ENCODE results near the gene MMP1. TPM values are rescaled to one million over a fixed set of nuclear protein-coding genes. Genes with fewer than 3 reads are reported as not detected.

MMP1 gene
- total and polyA plus RNA-seq, 2 of the 13 experiments (the other 11 are each of a cell fraction or from before 2014, with no cell fraction given): 0.09 to 0.21 TPM

DNA sequence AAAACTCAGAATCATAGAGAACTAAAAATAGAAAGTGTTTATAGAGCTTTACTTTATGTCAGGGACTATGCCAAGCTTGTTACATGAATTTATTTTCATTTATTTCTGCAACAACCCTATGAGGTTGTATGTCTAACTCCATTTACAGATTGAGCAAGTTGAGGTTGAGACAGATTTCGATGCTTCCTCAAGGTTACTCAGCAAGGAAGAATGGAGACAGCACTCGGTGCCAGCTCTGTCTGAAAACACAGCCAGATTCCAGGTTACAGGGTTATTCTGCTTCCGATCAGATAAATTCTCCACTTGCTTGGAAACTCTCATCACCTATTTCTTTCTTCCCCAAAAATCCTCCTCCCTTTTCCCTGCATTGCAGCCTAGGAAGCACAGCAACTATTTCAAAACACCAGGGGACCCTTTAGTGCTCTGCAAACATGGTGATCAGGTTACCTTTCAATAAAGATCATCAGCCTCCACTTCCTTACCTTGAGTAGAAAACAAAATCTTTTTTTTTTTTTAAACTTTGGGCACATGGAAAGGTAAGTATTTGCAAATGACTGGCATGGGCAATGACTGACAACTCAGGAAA lies 38.4 kb upstream of the MMP1 start (continued):
- TF ChIP-seq, protein P1, sequence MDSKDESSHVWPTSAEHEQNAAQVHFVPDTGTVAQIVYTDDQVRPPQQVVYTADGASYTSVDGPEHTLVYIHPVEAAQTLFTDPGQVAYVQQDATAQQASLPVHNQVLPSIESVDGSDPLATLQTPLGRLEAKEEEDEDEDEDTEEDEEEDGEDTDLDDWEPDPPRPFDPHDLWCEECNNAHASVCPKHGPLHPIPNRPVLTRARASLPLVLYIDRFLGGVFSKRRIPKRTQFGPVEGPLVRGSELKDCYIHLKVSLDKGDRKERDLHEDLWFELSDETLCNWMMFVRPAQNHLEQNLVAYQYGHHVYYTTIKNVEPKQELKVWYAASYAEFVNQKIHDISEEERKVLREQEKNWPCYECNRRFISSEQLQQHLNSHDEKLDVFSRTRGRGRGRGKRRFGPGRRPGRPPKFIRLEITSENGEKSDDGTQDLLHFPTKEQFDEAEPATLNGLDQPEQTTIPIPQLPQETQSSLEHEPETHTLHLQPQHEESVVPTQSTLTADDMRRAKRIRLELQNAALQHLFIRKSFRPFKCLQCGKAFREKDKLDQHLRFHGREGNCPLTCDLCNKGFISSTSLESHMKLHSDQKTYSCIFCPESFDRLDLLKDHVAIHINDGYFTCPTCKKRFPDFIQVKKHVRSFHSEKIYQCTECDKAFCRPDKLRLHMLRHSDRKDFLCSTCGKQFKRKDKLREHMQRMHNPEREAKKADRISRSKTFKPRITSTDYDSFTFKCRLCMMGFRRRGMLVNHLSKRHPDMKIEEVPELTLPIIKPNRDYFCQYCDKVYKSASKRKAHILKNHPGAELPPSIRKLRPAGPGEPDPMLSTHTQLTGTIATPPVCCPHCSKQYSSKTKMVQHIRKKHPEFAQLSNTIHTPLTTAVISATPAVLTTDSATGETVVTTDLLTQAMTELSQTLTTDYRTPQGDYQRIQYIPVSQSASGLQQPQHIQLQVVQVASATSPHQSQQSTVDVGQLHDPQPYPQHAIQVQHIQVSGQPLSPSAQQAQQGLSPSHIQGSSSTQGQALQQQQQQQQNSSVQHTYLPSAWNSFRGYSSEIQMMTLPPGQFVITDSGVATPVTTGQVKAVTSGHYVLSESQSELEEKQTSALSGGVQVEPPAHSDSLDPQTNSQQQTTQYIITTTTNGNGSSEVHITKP (CRISPR knock-in tag; IDR thresholded peaks at IDR 0.05; ENCODE audit: low read depth): no peak
- TF ChIP-seq STAT5B (CRISPR knock-in tag; IDR thresholded peaks at IDR 0.05) (no peak), JUND (CRISPR knock-in tag; IDR thresholded peaks at IDR 0.05) (no peak), ZNF17 (CRISPR knock-in tag; IDR thresholded peaks at IDR 0.05) (no peak), REST (IDR thresholded peaks at IDR 0.05; ENCODE audit: borderline replicate concordance in 1 of 2, low read depth in 1 of 2, low read length in 2 of 2) (no peak)
- TF ChIP-seq, protein P2, sequence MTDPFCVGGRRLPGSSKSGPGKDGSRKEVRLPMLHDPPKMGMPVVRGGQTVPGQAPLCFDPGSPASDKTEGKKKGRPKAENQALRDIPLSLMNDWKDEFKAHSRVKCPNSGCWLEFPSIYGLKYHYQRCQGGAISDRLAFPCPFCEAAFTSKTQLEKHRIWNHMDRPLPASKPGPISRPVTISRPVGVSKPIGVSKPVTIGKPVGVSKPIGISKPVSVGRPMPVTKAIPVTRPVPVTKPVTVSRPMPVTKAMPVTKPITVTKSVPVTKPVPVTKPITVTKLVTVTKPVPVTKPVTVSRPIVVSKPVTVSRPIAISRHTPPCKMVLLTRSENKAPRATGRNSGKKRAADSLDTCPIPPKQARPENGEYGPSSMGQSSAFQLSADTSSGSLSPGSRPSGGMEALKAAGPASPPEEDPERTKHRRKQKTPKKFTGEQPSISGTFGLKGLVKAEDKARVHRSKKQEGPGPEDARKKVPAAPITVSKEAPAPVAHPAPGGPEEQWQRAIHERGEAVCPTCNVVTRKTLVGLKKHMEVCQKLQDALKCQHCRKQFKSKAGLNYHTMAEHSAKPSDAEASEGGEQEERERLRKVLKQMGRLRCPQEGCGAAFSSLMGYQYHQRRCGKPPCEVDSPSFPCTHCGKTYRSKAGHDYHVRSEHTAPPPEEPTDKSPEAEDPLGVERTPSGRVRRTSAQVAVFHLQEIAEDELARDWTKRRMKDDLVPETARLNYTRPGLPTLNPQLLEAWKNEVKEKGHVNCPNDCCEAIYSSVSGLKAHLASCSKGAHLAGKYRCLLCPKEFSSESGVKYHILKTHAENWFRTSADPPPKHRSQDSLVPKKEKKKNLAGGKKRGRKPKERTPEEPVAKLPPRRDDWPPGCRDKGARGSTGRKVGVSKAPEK (CRISPR knock-in tag; IDR thresholded peaks at IDR 0.05; ENCODE audit: borderline replicate concordance): no peak

Data from HepG2 (cell line).